Middle frontal gyrus (tissue), 1 donor: ENCODE results near the gene ZER1.
A peak's percentile ranks its signal among the peaks of the same experiment; 100 is the strongest.
"Not testable (repeated sequence)": the region's sequence is repeated elsewhere in the genome, so short reads cannot be mapped to it uniquely, and the experiment has no call there.

Source experiments
- DNase-seq: peaks from one replicate; pipeline ENCODE4 v3.0.0-alpha.2; 2015; ENCODE audit warnings: low spot score; ENCODE audit errors: extremely low spot score

The ZER1 gene

DNA sequence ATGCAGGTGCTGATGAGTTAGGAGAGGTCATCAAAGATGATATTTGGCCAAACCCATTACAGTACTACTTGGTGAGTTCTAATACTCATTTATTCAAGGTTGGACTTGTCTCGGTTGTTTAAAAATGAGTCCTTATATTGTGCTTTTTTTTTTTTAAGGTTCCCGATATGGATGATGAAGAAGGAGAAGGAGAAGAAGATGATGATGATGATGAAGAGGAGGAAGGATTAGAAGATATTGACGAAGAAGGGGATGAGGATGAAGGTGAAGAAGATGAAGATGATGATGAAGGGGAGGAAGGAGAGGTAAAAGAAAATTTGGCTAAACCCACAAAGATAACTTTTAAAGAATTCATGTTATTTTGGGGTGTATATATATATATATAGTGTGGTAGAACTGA is 78.0 kb downstream of the ZER1 start:
- DNase-seq: not testable (repeated sequence)

DNA sequence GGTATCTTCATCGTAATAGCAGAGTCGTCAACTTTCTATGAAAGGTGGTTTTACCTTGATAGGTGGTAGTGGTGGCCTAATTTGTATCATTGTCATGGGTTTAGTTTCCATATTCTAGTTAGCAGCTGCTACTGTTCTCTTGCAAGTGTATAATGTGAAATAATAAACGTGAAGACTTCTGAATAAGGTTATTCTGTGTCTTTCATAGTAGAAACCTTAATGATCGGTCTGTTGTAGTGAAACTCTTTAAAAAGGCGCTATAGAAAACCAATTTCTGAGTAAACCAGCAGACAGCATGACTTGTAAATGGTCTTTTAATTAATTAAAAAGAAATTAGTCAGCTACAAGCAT is 81.1 kb downstream of the ZER1 start:
- DNase-seq: no peak

DNA sequence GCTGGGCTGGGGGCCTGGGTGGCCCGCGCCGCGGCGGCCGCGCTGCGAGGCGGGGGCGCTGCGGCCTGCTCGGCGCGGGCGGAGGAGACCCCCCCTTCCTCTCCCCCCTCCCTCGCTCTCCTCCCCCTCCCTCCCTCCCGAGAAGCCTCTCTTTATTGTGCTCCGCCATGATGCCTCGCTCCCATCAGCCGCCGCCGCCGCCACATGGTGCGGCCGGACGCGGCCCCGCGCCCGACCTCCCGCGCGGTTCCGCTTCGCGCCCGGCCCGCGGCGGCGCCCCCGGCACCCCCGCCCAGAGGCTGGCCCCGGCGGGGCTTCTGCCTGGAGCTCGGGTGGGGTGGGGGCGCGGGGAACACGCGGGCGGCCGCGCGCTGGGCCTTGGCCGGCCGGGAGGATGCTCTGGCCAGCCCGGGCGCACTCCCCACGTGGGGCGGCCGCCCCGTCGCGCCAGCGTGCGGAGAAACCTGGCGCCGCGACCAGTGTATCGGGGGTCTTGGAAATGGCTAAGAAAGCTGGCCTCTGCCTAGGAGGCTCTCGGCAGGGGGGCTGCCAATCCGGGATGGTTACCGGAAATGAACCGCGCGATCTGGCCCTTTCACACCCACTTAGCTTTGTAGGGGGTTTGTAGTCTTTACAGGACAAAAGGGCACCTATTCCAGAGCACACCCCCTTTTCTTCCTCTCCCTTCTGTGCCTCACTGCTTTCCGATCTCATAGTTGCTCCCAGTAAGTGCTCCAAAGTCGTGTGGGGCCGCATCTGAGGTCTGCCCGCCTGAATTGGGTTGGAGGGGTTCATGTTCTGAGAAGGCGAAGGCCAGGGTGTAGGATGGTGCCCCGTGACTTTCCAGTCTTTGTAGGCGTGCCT is 81.7 kb downstream of the ZER1 start:
- DNase-seq: no peak

DNA sequence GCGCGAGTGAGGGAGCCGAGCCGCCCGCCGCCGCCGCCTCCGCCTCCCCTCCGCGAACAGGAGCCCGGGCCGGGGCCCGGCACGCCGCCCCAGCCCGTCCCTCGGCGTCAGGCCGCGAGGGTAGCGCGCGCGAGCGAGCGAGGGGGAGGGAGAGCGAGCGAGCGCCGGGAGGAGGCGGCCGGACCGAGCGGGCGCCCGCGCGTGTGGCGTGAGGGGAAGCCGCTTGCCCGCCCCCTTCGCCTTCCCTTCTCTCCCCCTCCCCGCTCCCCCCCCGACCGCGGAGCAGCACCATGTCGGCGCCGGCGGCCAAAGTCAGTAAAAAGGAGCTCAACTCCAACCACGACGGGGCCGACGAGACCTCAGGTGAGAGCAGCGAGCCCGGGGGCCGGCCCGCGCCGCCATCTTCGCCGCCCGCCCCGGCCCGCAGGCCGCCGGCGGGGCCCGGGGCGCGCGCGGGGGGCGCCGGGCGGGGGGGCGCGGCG is 82.4 kb downstream of the ZER1 start:
- DNase-seq: no peak

DNA sequence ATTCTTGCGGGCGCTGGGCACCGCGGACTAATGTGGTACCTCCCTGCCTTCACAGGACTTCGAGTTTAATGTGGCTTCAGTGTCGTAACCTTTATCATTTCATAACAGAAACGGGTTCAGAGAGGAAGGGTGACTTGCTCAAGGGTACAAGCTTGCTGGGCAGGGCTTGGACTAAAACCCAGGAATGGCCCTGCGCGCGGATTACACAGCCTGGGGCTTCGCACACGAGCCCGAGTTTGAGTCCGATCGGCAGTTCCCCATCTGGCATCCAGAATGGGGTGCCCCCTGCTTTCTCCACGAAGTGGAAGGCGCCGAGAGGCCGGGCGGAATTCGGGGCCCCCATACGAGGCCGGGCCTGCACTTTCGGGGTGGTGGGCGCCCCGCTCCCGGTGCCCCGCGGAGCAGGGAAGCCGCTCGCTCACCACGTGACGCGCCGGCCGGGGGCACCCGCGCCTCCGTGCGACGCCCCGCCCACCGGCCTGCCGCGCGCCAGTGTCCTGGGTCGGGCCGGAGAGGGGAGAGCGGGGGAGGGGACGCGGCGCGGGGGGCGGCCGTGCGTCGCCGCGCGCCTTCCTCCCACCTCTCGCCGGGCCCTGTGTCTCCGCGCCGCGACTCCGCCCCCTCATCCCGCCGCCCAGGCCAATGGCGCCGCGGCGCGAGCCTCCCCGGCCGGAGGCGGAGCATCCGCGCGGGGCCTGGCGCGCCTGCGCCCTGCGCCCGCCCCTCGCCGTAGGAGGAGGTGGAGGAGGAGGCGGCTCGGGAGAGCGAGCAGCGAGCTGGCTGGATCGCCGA is 83.0 kb downstream of the ZER1 start, which contains the start of gene SET:
TSS of gene SET (plus strand) at position 722 of the 792 bp plus-strand sequence. CDS start 361 bp downstream, outside the sequence.
- peak; percentile 88 for DNase-seq

DNA sequence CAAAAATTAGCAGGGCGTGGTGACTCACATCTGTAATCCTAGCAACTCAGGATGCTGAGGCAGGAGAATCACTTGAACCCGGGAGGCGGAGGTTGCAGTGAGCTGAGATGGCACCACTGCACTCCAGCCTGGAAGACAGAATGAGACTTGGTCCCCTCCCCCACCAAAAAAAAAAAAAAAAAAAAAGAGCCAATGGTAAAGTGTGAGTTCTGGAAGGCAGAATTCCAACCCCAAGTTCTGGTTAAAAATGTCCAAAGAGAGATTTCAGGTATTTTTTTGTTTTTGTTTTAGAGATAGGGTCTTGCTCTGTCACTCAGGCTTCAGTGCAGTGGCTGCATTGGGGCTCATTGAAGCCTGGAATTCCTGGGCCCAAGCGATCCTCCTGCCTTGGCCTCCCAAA is 84.3 kb downstream of the ZER1 start:
- DNase-seq: no peak

DNA sequence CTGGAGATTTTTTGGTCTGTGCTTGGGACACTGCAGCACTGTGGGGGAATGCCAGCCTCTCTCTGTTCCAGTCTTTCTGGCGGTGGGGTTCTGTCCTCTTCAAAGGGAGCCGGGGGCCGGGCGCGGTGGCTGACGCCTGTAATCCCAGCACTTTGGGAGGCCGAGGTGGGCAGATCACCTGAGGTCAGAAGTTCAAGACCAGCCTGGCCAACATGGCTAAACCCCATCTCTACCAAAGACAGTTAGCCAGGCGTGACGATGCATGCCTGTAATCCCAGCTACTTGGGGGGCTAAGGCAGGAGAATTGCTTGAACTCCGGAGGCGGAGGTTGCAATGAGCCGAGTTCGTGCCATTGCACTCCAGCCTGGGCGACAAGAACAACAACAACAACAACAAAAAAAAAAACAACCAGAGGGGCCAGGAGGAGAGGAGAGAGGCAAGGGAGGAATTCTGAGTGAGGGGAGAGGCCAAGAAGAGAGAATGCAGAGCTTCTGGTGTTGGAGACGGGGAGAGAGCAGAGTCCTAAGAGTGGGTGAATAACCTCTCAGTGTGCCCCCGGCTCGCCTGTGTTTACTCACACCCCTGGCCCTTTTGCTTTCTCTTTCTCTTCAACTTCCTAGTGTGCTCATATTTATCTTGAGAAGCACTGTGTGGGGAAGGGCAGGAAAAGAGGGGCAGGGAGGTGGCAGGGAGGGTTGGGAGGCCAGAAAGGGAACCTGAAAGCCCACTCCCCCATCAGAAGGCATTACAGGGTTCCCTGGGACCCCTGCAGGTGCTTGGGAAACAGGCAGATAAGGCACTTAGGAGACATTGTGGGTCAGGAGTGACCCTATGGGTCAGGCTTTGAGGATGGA is 85.9 kb downstream of the ZER1 start:
- no peak for DNase-seq

DNA sequence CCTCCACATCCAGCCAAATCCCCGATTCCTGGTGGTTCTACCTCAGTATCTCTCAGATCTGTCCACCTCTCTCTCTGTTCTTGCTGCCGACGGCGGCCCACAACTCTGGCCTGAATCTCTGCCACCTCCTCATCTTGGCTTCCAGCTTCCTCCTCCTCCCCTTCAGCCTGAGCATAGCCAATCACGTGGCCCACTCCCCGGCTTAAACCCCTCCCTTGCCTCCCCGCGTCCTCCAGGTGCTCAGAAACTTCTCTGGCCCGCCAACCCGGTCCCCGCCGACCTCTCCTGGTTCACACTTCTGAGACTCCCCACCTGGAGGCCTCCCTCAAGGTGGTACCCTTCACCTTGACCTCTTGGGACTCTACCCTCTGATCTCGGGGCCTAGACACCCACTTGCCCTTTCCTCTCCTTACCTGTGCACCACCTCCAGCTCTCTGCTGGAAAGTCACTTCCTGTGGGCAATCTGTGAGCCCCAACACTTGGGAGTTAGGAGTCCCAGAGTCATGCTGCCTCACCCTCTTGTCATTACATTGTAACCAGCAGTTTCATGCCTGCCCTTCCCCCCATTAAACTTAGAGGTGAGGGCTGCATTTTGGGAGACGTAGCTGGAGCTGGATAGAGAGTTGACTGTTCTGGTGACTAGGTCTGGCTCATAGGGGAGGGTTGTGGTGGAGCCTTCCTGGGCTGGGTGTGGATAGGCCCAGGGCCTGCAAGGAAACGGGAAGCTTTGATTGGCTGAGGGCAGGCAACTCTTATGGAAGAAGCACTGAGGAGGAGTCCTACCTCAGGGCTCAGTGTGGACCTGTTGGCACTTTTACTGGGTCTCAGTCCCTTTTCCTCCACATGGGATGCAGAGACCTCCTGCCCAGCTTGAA is 87.2 kb downstream of the ZER1 start:
- DNase-seq: no peak

DNA sequence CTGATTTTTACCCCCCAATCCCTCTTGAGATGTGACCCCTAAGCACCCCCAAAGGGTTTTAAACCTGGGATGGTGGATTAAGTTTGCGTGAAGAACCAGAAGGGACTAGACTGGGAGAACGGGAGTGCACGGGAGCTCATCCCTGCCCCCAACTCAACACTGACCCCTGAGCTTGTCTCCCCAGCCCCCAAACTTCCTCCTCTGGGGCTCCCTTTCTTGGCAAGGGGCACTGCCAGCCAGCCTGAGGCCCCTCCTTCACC is 87.7 kb downstream of the ZER1 start:
- DNase-seq: no peak

DNA sequence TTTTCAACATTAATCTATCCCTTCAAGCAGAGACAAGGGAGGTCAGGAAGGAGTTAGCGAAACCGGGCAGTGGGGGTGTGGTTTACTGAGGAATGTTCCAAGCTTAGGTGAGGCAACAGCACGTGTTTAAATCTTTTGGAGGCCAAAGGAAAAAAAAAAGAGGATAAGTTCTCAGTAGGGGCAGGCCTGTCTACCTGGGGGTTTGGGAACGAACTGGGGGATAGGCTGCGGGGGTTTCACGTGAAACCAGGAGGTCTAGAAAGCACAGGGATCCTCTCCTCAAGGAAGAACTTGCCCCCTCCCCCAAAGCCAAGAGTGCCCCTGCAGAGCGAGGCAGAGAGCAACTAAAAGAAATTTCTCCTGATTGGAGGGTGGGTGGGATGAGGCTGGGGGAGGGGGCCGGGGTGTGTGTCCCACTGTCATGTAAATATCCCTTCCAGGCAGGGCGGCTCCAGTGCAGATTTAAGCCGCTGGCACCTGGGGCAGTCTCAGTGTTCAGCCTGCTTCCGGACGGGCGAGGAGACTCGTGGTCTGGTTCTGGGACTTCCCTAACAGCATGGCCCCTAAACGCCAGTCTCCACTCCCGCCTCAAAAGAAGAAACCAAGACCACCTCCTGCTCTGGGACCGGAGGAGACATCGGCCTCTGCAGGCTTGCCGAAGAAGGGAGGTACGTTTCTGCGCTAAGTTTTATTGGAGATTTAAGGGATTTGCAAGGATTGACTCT is 88.2 kb downstream of the ZER1 start:
- DNase-seq: no peak
